SK-N-SH treated with all-trans-retinoic acid at 6 μM for 48 hours (cell line): ENCODE data around the gene SEMA3F.

Experiments
- ATAC-seq: fragments of 200-7000 bp; cut with Tn5 transposase; 3 replicates; pipeline ENCODE4 v1.9.1; 2020; ENCODE audit warnings: mild to moderate bottlenecking, moderate library complexity
- ARNTL ChIP-seq: fragments of 450-650 bp; formaldehyde crosslinking; IDR thresholded peaks from 2 replicates; pipeline ENCODE4 v1.5.0; 2020; ENCODE audit warnings: low read depth, mild to moderate bottlenecking, moderate library complexity, borderline replicate concordance
- BACH2 ChIP-seq: fragments of 250-450 bp; sonication (Bioruptor Pico); IDR thresholded peaks from 2 replicates; pipeline ENCODE4 v1.9.0; 2021; ENCODE audit warnings: mild to moderate bottlenecking, borderline replicate concordance
- CREB5 ChIP-seq: fragments of 250-450 bp; sonication (Bioruptor Pico); IDR thresholded peaks from 2 replicates; pipeline ENCODE4 v1.5.1; 2020; ENCODE audit warnings: low read depth, mild to moderate bottlenecking, moderate library complexity
- CSDC2 ChIP-seq: fragments of 250-450 bp; sonication (Bioruptor Pico); IDR thresholded peaks from 2 replicates; pipeline ENCODE4 v1.5.0; 2020; ENCODE audit warnings: mild to moderate bottlenecking, moderate library complexity
- CSRNP3 ChIP-seq: fragments of 250-450 bp; sonication (Bioruptor Pico); IDR thresholded peaks from 2 replicates; pipeline ENCODE4 v1.5.1; 2021; ENCODE audit warnings: mild to moderate bottlenecking, moderate library complexity
- ESRRG ChIP-seq: fragments of 250-450 bp; sonication (Bioruptor Pico); IDR thresholded peaks from 2 replicates; pipeline ENCODE4 v1.6.1; 2021; ENCODE audit warnings: mild to moderate bottlenecking
- GLIS3 ChIP-seq: fragments of 250-450 bp; sonication (Bioruptor Pico); IDR thresholded peaks from 2 replicates; pipeline ENCODE4 v1.5.0; 2020; ENCODE audit warnings: mild to moderate bottlenecking, moderate library complexity
- ISL1 ChIP-seq: fragments of 250-450 bp; sonication (Bioruptor Pico); IDR thresholded peaks from 2 replicates; pipeline ENCODE4 v2.1.2; 2022; ENCODE audit warnings: mild to moderate bottlenecking, moderate library complexity
- OSR1 ChIP-seq: fragments of 250-450 bp; sonication (Bioruptor Pico); IDR thresholded peaks from 2 replicates; pipeline ENCODE4 v1.8.0; 2022; ENCODE audit warnings: moderate library complexity, mild to moderate bottlenecking, inconsistent platforms
- PATZ1 ChIP-seq: fragments of 250-450 bp; sonication (Bioruptor Pico); IDR thresholded peaks from 2 replicates; pipeline ENCODE4 v1.8.0; 2020; ENCODE audit warnings: mild to moderate bottlenecking, moderate library complexity, borderline replicate concordance
- POU6F1 ChIP-seq: fragments of 250-450 bp; sonication (Bioruptor Pico); IDR thresholded peaks from 2 replicates; pipeline ENCODE4 v1.8.0; 2021; ENCODE audit warnings: low read depth, mild to moderate bottlenecking, moderate library complexity, borderline replicate concordance
- PPARA ChIP-seq: fragments of 250-450 bp; sonication (Bioruptor Pico); IDR thresholded peaks from 2 replicates; pipeline ENCODE4 v1.5.0; 2020; ENCODE audit warnings: mild to moderate bottlenecking, borderline replicate concordance
- RARB ChIP-seq: fragments of 250-450 bp; sonication (Bioruptor Pico); IDR thresholded peaks from 2 replicates; pipeline ENCODE4 v1.8.0; 2021; ENCODE audit warnings: mild to moderate bottlenecking, moderate library complexity
- SNAI2 ChIP-seq: fragments of 250-450 bp; sonication (Bioruptor Pico); IDR thresholded peaks from 2 replicates; pipeline ENCODE4 v1.5.0; 2020; ENCODE audit warnings: mild to moderate bottlenecking, moderate library complexity
- TCF4 ChIP-seq: fragments of 250-450 bp; sonication (Bioruptor Pico); IDR thresholded peaks from 2 replicates; pipeline ENCODE4 v1.8.0; 2021; ENCODE audit warnings: mild to moderate bottlenecking, moderate library complexity, borderline replicate concordance
- TOX ChIP-seq: fragments of 250-450 bp; sonication (Bioruptor Pico); IDR thresholded peaks from 2 replicates; pipeline ENCODE4 v1.8.0; 2021; ENCODE audit warnings: mild to moderate bottlenecking, moderate library complexity, borderline replicate concordance
- ZC3H10 ChIP-seq: fragments of 250-450 bp; sonication (Bioruptor Pico); IDR thresholded peaks from 2 replicates; pipeline ENCODE4 v1.5.1; 2021; ENCODE audit warnings: mild to moderate bottlenecking, moderate library complexity
- ZFP3 ChIP-seq: fragments of 250-450 bp; sonication (Bioruptor Pico); IDR thresholded peaks from 2 replicates; pipeline ENCODE4 v1.5.0; 2020; ENCODE audit warnings: mild to moderate bottlenecking, moderate library complexity
- ZFP30 ChIP-seq: fragments of 450-650 bp; formaldehyde crosslinking; IDR thresholded peaks from 2 replicates; pipeline ENCODE4 v1.5.0; 2022; ENCODE audit warnings: mild to moderate bottlenecking, moderate library complexity
- ZNF565 ChIP-seq: fragments of 450-650 bp; formaldehyde crosslinking; conservative IDR thresholded peaks from 2 replicates; pipeline ENCODE4 v1.5.0; 2020; ENCODE audit warnings: low read depth, mild to moderate bottlenecking, moderate library complexity
- ZNF70 ChIP-seq: fragments of 450-650 bp; formaldehyde crosslinking; IDR thresholded peaks from 2 replicates; pipeline ENCODE4 v1.5.0; 2020; ENCODE audit warnings: mild to moderate bottlenecking, moderate library complexity
- ZNF8 ChIP-seq: fragments of 450-650 bp; formaldehyde crosslinking; IDR thresholded peaks from 2 replicates; pipeline ENCODE4 v1.5.0; 2020; ENCODE audit warnings: mild to moderate bottlenecking, moderate library complexity
- TF ChIP-seq, protein P1 (sequence below): fragments of 250-450 bp; sonication (Bioruptor Pico); IDR thresholded peaks from 2 replicates; pipeline ENCODE4 v1.5.0; 2020; ENCODE audit warnings: mild to moderate bottlenecking, moderate library complexity

The SEMA3F gene

DNA sequence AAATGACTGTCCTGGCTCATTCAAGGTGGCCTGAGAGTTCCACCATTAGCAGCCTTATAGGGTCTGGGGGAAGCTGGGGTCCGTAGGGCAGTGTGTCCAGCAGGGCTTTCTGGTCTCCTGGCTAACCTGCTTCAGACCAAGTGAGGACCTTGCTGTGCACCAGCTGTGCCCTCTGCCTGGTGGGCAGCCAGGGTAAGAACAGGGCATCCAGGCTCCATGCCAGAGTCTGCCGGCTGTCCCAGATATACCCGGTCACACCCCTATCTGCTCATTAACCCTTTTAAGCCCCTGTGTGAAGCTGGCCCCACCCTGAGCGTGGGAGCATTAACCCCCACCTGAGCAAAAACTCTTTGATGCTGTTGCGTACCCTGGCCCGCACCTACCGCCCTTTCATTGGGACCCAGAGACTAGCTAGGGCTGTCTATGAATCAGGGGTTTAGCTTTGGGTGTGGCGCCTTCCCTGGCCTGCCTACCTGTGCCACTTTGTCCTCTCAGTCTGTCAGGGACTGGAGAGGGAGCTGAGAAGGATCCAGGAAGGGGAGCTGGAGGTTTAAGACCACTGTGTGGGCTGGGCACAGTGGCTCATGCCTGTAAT, 17.6 kb downstream of the SEMA3F start:
- ATAC-seq, result peak; percentile 13; the same call in 1 of the 3 replicates
- TF ChIP-seq PPARA (CRISPR knock-in tag), result no peak
- no peak for TF ChIP-seq PATZ1 (CRISPR knock-in tag)
- no peak for TF ChIP-seq CSRNP3
- no peak for TF ChIP-seq CREB5 (CRISPR knock-in tag)
- TF ChIP-seq GLIS3 (CRISPR knock-in tag), result no peak
- TF ChIP-seq ESRRG (CRISPR knock-in tag), result no peak
- no peak for TF ChIP-seq ZFP3
- TF ChIP-seq ISL1, result no peak
- TF ChIP-seq, protein P1, sequence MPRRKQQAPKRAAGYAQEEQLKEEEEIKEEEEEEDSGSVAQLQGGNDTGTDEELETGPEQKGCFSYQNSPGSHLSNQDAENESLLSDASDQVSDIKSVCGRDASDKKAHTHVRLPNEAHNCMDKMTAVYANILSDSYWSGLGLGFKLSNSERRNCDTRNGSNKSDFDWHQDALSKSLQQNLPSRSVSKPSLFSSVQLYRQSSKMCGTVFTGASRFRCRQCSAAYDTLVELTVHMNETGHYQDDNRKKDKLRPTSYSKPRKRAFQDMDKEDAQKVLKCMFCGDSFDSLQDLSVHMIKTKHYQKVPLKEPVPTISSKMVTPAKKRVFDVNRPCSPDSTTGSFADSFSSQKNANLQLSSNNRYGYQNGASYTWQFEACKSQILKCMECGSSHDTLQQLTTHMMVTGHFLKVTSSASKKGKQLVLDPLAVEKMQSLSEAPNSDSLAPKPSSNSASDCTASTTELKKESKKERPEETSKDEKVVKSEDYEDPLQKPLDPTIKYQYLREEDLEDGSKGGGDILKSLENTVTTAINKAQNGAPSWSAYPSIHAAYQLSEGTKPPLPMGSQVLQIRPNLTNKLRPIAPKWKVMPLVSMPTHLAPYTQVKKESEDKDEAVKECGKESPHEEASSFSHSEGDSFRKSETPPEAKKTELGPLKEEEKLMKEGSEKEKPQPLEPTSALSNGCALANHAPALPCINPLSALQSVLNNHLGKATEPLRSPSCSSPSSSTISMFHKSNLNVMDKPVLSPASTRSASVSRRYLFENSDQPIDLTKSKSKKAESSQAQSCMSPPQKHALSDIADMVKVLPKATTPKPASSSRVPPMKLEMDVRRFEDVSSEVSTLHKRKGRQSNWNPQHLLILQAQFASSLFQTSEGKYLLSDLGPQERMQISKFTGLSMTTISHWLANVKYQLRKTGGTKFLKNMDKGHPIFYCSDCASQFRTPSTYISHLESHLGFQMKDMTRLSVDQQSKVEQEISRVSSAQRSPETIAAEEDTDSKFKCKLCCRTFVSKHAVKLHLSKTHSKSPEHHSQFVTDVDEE, result no peak
- no peak for TF ChIP-seq ARNTL (CRISPR knock-in tag)
- no peak for TF ChIP-seq RARB (CRISPR knock-in tag)
- no peak for TF ChIP-seq ZNF565 (CRISPR knock-in tag)
- TF ChIP-seq ZNF70 (CRISPR knock-in tag), result no peak
- TF ChIP-seq BACH2, result no peak
- no peak for TF ChIP-seq SNAI2
- TF ChIP-seq TCF4 (CRISPR knock-in tag), result no peak
- TF ChIP-seq POU6F1 (CRISPR knock-in tag), result no peak
- TF ChIP-seq TOX, result no peak
- no peak for TF ChIP-seq CSDC2

- no peak for ATAC-seq
- TF ChIP-seq ZC3H10 (CRISPR knock-in tag), result no peak
- no peak for TF ChIP-seq ZFP3
- TF ChIP-seq OSR1 (CRISPR knock-in tag), result no peak
- TF ChIP-seq ESRRG (CRISPR knock-in tag), result no peak
- no peak for TF ChIP-seq CSDC2
- no peak for TF ChIP-seq ZNF8
- no peak for TF ChIP-seq CSRNP3
- no peak for TF ChIP-seq TOX
- no peak for TF ChIP-seq PATZ1 (CRISPR knock-in tag)
- TF ChIP-seq CREB5 (CRISPR knock-in tag), result no peak
- TF ChIP-seq ZFP30 (CRISPR knock-in tag), result no peak
- TF ChIP-seq ARNTL (CRISPR knock-in tag), result no peak
- TF ChIP-seq ISL1, result no peak
These were observed 18.8 kb downstream of the SEMA3F start for GRCh38 chr3:50173685-50174516.
